AML-193 (cell line): ENCODE measurements around the gene RPL3.

Experiments used
- DNase-seq, 2 experiments: peaks; one replicate each; lab custom pipeline; 2025; lab: John Stamatoyannopoulos, UW

The RPL3 gene

GRCh38 chr22:39282645-39283321, 36.6 kb downstream of the RPL3 start:
- DNase-seq, result no peak

- DNase-seq, result no peak
Observed at GRCh38 chr22:39281126-39281525, 38.3 kb downstream of the RPL3 start.

GRCh38 chr22:39280250-39280649, 39.2 kb downstream of the RPL3 start:
- no peak for DNase-seq

GRCh38 chr22:39279170-39279850, 40.1 kb downstream of the RPL3 start:
- no peak for DNase-seq

GRCh38 chr22:39278040-39278439, 41.4 kb downstream of the RPL3 start:
- DNase-seq, result no peak

- DNase-seq, result no peak
Observed at GRCh38 chr22:39277142-39277607, 42.2 kb downstream of the RPL3 start.

- DNase-seq, result no peak
Observed at GRCh38 chr22:39276440-39277141, 42.8 kb downstream of the RPL3 start.

- no peak for DNase-seq
Observed at GRCh38 chr22:39275814-39276439, 43.5 kb downstream of the RPL3 start.

GRCh38 chr22:39273950-39274887, 45.2 kb downstream of the RPL3 start:
- no peak for DNase-seq

- no peak for DNase-seq
Observed at GRCh38 chr22:39270792-39271191, 48.6 kb downstream of the RPL3 start.

- DNase-seq, result no peak
Observed at GRCh38 chr22:39270280-39270679, 49.1 kb downstream of the RPL3 start.

- no peak for DNase-seq
Observed at GRCh38 chr22:39269095-39269790, 50.2 kb downstream of the RPL3 start.

GRCh38 chr22:39268645-39269044, 50.8 kb downstream of the RPL3 start:
- no peak for DNase-seq

- no peak for DNase-seq
Observed at GRCh38 chr22:39267974-39268373, 51.4 kb downstream of the RPL3 start.

- no peak for DNase-seq
Observed at GRCh38 chr22:39266398-39267030, 52.9 kb downstream of the RPL3 start.

- no peak for DNase-seq
Observed at GRCh38 chr22:39265143-39265886, 54.1 kb downstream of the RPL3 start.

GRCh38 chr22:39264349-39265038, 54.9 kb downstream of the RPL3 start:
- DNase-seq, result no peak

- no peak for DNase-seq
Observed at GRCh38 chr22:39263626-39264348, 55.6 kb downstream of the RPL3 start.
